Vagina (tissue), 2 donors: ENCODE results near the gene PLRG1. TPM values are rescaled to one million over a fixed set of nuclear protein-coding genes. Genes with fewer than 3 reads are reported as not detected.

Experiments
- DNase-seq, 2 donors: peaks; one replicate each; pipeline ENCODE4 v3.0.0-alpha.2; 2017; ENCODE audit errors: extremely low spot score in 2 of 2
- H3K27ac ChIP-seq: fragments of 200-600 bp; sonication (generic); one replicate; pipeline ENCODE4 v1.5.1; 2019
- H3K27me3 ChIP-seq: fragments of 200-600 bp; sonication (generic); one replicate; pipeline ENCODE4 v1.5.1; 2019
- H3K36me3 ChIP-seq, 2 donors: fragments of 200-600 bp; sonication (generic); one replicate each; pipeline ENCODE4 v1.5.1; 2017 to 2019
- H3K4me1 ChIP-seq: fragments of 200-600 bp; sonication (generic); one replicate; pipeline ENCODE4 v1.5.1; 2019
- H3K4me3 ChIP-seq, 2 donors: fragments of 200-600 bp; sonication (generic); 1 replicate in 1 of 2; 2 replicates in 1 of 2; pipeline ENCODE4 v1.5.1; 2016 to 2019
- H3K9me3 ChIP-seq: fragments of 200-600 bp; sonication (generic); one replicate; pipeline ENCODE4 v1.5.1; 2019
- CTCF ChIP-seq, 3 experiments: fragments of 450-650 bp in 2 of 3; fragments of 200-600 bp in 1 of 3; sonication (generic) in 1 of 3; IDR thresholded peaks; one replicate each; pipeline ENCODE4 v1.5.1; 2017 to 2019; ENCODE audit warnings: antibody characterized with exemption in 3 of 3, mild to moderate bottlenecking in 2 of 3, moderate library complexity in 2 of 3
- POLR2A ChIP-seq, 2 donors: fragments of 450-650 bp; IDR thresholded peaks; one replicate each; pipeline ENCODE4 v1.6.1; 2017; ENCODE audit warnings: antibody characterized with exemption in 2 of 2, mild to moderate bottlenecking in 2 of 2, moderate library complexity in 2 of 2
- POLR2AphosphoS5 ChIP-seq, 2 donors: sonication (generic); formaldehyde crosslinking; IDR thresholded peaks; one replicate each; pipeline ENCODE4 v1.9.0; 2017; ENCODE audit warnings: antibody characterized with exemption in 2 of 2, mild to moderate bottlenecking in 2 of 2, low read depth in 1 of 2; ENCODE audit not compliant: insufficient read depth in 1 of 2
- intact Hi-C: fragments of 100-400 bp; cut with DNase I; formaldehyde crosslinking; loops from one replicate; pipeline ENCODE4 v1.15.1; 2023
- total RNA-seq: library from RNA; depleted of rRNA; stranded (reverse); fragments of >200 nt; gene quantifications from one replicate; pipeline ENCODE4 v1.2.3, GENCODE V29; 2016

PLRG1 gene
- total RNA-seq, 1 donor from 2014 or later, result 41.3 TPM

GRCh38 chr4:154559494-154560418 is 9.6 kb upstream of the PLRG1 start:
- Histone ChIP-seq H3K27me3 (no peaks in the 10 kb centered on the region), H3K4me3 (no peak overlapping the region), H3K36me3 (no peaks in the 10 kb centered on the region), H3K9me3 (no peaks in the 10 kb centered on the region), H3K27ac (no peak overlapping the region), H3K4me1 (no peaks in the 10 kb centered on the region)
- no peak for TF ChIP-seq POLR2AphosphoS5 (IDR thresholded peaks at IDR 0.05; ENCODE audit: insufficient read depth in 1 of 2, low read depth in 1 of 2)
- TF ChIP-seq CTCF (IDR thresholded peaks at IDR 0.05), result peak in 1 of 3 experiments; percentile 12
- intact Hi-C loops, result no loop called here
- DNase-seq, result no peak

- no peaks in the 10 kb centered on the region for H3K9me3 ChIP-seq
- H3K4me1 ChIP-seq, result no peaks in the 10 kb centered on the region
- intact Hi-C loops, result no loop called here
- TF ChIP-seq CTCF (IDR thresholded peaks at IDR 0.05) (no peak), POLR2AphosphoS5 (IDR thresholded peaks at IDR 0.05; ENCODE audit: insufficient read depth in 1 of 2, low read depth in 1 of 2) (no peak), POLR2A (IDR thresholded peaks at IDR 0.05) (no peak)
- DNase-seq, result no peak
- no peaks in the 10 kb centered on the region for H3K27me3 ChIP-seq
- H3K36me3 ChIP-seq, result no peaks in the 10 kb centered on the region
- H3K4me3 ChIP-seq, result no peak overlapping the region
- H3K27ac ChIP-seq, result no peak overlapping the region
Observed at GRCh38 chr4:154559141-154559493, 8.9 kb upstream of the PLRG1 start.

GRCh38 chr4:154551872-154552686 is 1.9 kb upstream of the PLRG1 start:
- Histone ChIP-seq H3K9me3 (no peaks in the 10 kb centered on the region), H3K36me3 (peaks cover 0 to 6% of the 10 kb centered on the region in 2 donors), H3K27ac (no peak overlapping the region), H3K4me1 (peaks cover 20% of the 10 kb centered on the region), H3K27me3 (no peaks in the 10 kb centered on the region), H3K4me3 (no peak overlapping the region)
- intact Hi-C loops, result loop anchor here (5.0 kb wide), 1 partner anchor 225 kb away; no protein-coding TSS in a partner anchor
- DNase-seq, result no peak
- TF ChIP-seq POLR2AphosphoS5 (IDR thresholded peaks at IDR 0.05; ENCODE audit: insufficient read depth in 1 of 2, low read depth in 1 of 2), result peak in 1 of 2 donors; percentile 53
- peak; percentile 54 to 76 (median 55) for TF ChIP-seq CTCF (IDR thresholded peaks at IDR 0.05)
- TF ChIP-seq POLR2A (IDR thresholded peaks at IDR 0.05), result no peak

GRCh38 chr4:154545689-154546088 is 4.5 kb downstream of the PLRG1 start:
- H3K4me1 ChIP-seq, result peaks cover 12% of the 10 kb centered on the region
- no peaks in the 10 kb centered on the region for H3K9me3 ChIP-seq
- intact Hi-C loops, result no loop called here
- DNase-seq, result no peak
- H3K36me3 ChIP-seq, result peaks cover 0 to 65% of the 10 kb centered on the region in 2 donors
- no peaks in the 10 kb centered on the region for H3K27me3 ChIP-seq
- H3K4me3 ChIP-seq, result no peak overlapping the region
- no peak overlapping the region for H3K27ac ChIP-seq
- TF ChIP-seq CTCF (IDR thresholded peaks at IDR 0.05) (no peak), POLR2A (IDR thresholded peaks at IDR 0.05) (no peak)
